SK-N-SH (cell line): ENCODE results near the gene PRIM1. TPM values are rescaled to one million over a fixed set of nuclear protein-coding genes. Genes with fewer than 3 reads are reported as not detected.

ENCODE experiments used
- CTCF ChIA-PET: fragments of 300-600, 350-600 bp; formaldehyde crosslinking; extraction: SDS; loops from one replicate; lab custom pipeline; 2021; lab: Yijun Ruan, JAX
- POLR2A ChIA-PET: fragments of 350-600 bp; sonication (Branson Sonifier 250); formaldehyde crosslinking; extraction: SDS; loops from one replicate; lab custom pipeline; 2020; ENCODE audit warnings: antibody characterized with exemption, inconsistent platforms; lab: Yijun Ruan, JAX
- DNase-seq: peaks from one replicate; pipeline ENCODE4 v3.0.0; 2012
- H2AFZ ChIP-seq: fragments of 200-600 bp; sonication (generic); 2 replicates; pipeline ENCODE4 v1.8.1; 2016; ENCODE audit warnings: antibody characterized with exemption, mild to moderate bottlenecking, low read depth
- H3F3A ChIP-seq: fragments of 200-600 bp; sonication (generic); replicated peaks from 2 replicates; pipeline ENCODE3; 2016; ENCODE audit warnings: antibody characterized with exemption, mild to moderate bottlenecking; ENCODE audit not compliant: insufficient read depth
- H3K27ac ChIP-seq, 2 experiments: fragments of 200-500 bp in 1 of 2; fragments of 200-600 bp in 1 of 2; sonication (Bioruptor generic) in 1 of 2; sonication (generic), shearing (Covaris generic) in 1 of 2; 2 replicates each; pipeline versions ENCODE4 v1.5.1 to v1.6.1; 2014 to 2016; ENCODE audit warnings: low read depth in 2 of 2, inconsistent platforms in 1 of 2, low read length in 1 of 2, mild to moderate bottlenecking in 1 of 2, mixed read lengths in 1 of 2
- H3K27me3 ChIP-seq: fragments of 200-600 bp; sonication (generic), shearing (Covaris generic); 2 replicates; pipeline ENCODE4 v1.6.1; 2016; ENCODE audit warnings: mixed run types; ENCODE audit not compliant: insufficient read depth
- H3K36me3 ChIP-seq, 2 experiments: fragments of 200-500 bp in 1 of 2; fragments of 200-600 bp in 1 of 2; sonication (Bioruptor generic) in 1 of 2; sonication (generic) in 1 of 2; replicated peaks in 1 of 2; 2 replicates each; pipeline versions ENCODE3 to v1.5.1; 2014 to 2016; ENCODE audit warnings: low read length in 1 of 2, mild to moderate bottlenecking in 1 of 2; ENCODE audit not compliant: insufficient read depth in 2 of 2, control insufficient read depth in 1 of 2
- H3K4me1 ChIP-seq, 2 experiments: fragments of 200-500 bp in 1 of 2; fragments of 200-600 bp in 1 of 2; sonication (Bioruptor generic) in 1 of 2; sonication (generic), shearing (Covaris generic) in 1 of 2; 2 replicates each; pipeline versions ENCODE4 v1.5.1 to v1.6.1; 2014 to 2016; ENCODE audit warnings: low read depth in 1 of 2, low read length in 1 of 2, mixed run types in 1 of 2; ENCODE audit not compliant: insufficient read depth in 2 of 2, control insufficient read depth in 1 of 2
- H3K4me2 ChIP-seq: fragments of 200-600 bp; sonication (generic), shearing (Covaris generic); 2 replicates; pipeline ENCODE4 v1.6.1; 2017; ENCODE audit warnings: mixed run types
- H3K4me3 ChIP-seq, 2 experiments: fragments of 200-500 bp in 1 of 2; fragments of 200-600 bp in 1 of 2; sonication (Bioruptor generic) in 1 of 2; sonication (generic), shearing (Covaris generic) in 1 of 2; 2 replicates each; pipeline versions ENCODE4 v1.5.1 to v1.8.1; 2014 to 2016; ENCODE audit warnings: low read depth in 2 of 2, inconsistent platforms in 1 of 2, low read length in 1 of 2, mild to moderate bottlenecking in 1 of 2, mixed read lengths in 1 of 2, moderate library complexity in 1 of 2
- H3K79me2 ChIP-seq: fragments of 200-600 bp; sonication (generic); 2 replicates; pipeline ENCODE4 v1.8.1; 2017; ENCODE audit warnings: mild to moderate bottlenecking; ENCODE audit not compliant: insufficient read depth
- H3K9ac ChIP-seq: fragments of 200-600 bp; sonication (generic); 2 replicates; pipeline ENCODE4 v1.6.1; 2017; ENCODE audit warnings: mixed run types
- H3K9me2 ChIP-seq: fragments of 200-600 bp; sonication (generic); 2 replicates; pipeline ENCODE4 v1.6.1; 2017; ENCODE audit warnings: mixed run types
- H3K9me3 ChIP-seq: fragments of 200-600 bp; sonication (generic); 2 replicates; pipeline ENCODE4 v1.6.1; 2017; ENCODE audit warnings: mixed run types, mild to moderate bottlenecking, moderate library complexity
- H4K20me1 ChIP-seq: fragments of 200-600 bp; sonication (generic); 2 replicates; pipeline ENCODE4 v1.6.1; 2017; ENCODE audit warnings: mild to moderate bottlenecking, mixed run types; ENCODE audit not compliant: insufficient read depth
- ELF1 ChIP-seq: IDR thresholded peaks from 2 replicates; pipeline ENCODE4 v1.4.0; 2012
- EZH2phosphoT487 ChIP-seq: fragments of 200-600 bp; sonication (generic); IDR thresholded peaks from 2 replicates; pipeline ENCODE4 v1.6.1; 2017; ENCODE audit warnings: low read depth, mixed run types, mild to moderate bottlenecking, antibody characterized with exemption, moderate library complexity, borderline replicate concordance
- FOSL2 ChIP-seq: IDR thresholded peaks from 2 replicates; pipeline ENCODE4 v1.4.0; 2012; ENCODE audit warnings: low read depth, mild to moderate bottlenecking, moderate library complexity, borderline replicate concordance
- FOXJ3 ChIP-seq: sonication (generic); formaldehyde crosslinking; IDR thresholded peaks from 2 replicates; pipeline ENCODE4 v1.5.1; 2020; ENCODE audit warnings: mild to moderate bottlenecking, missing genetic modification reagents
- FOXM1 ChIP-seq: IDR thresholded peaks from 2 replicates; pipeline ENCODE4 v1.4.0; 2012; ENCODE audit warnings: low read depth, mild to moderate bottlenecking
- RXRA ChIP-seq: IDR thresholded peaks from 2 replicates; pipeline ENCODE4 v1.4.0; 2012; ENCODE audit warnings: low read depth, mild to moderate bottlenecking, borderline replicate concordance
- SMC3 ChIP-seq: IDR thresholded peaks from 2 replicates; pipeline ENCODE4 v1.6.1; 2012; ENCODE audit warnings: low read depth, low read length, improper control_type of control experiment
- TEAD4 ChIP-seq: IDR thresholded peaks from 2 replicates; pipeline ENCODE4 v1.4.0; 2012; ENCODE audit warnings: mild to moderate bottlenecking, borderline replicate concordance; ENCODE audit not compliant: insufficient read depth
- WGBS: methylation state at CpG from one replicate; pipeline ENCODE4 v1.1.6; 2017; ENCODE audit warnings: low lambda C conversion rate; 5-methylcytosine and 5-hydroxymethylcytosine counted together
- polyA plus RNA-seq, 3 experiments: library from polyadenylated mRNA; depleted of rRNA; stranded (reverse); fragments of >200 nt; gene quantifications; 2 replicates each; pipeline ENCODE4 v1.2.3, GENCODE V29; 2012
- TF ChIP-seq, protein P1 (sequence below): IDR thresholded peaks from 2 replicates; pipeline ENCODE4 v1.6.1; 2012; ENCODE audit warnings: mild to moderate bottlenecking, low read depth, low read length, moderate library complexity

Gene PRIM1
- polyA plus RNA-seq, 1 of the 3 experiments (the other 2 are of a cell fraction), result 10.9 TPM

- TF ChIP-seq ELF1 (peak; percentile 87), FOSL2 (no peak), FOXJ3 (CRISPR knock-in tag) (no peak), EZH2phosphoT487 (no peak), TEAD4 (no peak)
Measured at GRCh38 chr12:56724972-56725722, 27.0 kb downstream of the PRIM1 start, which contains the start of gene NACA (continued).

- H3K36me3 ChIP-seq, result peaks cover 31 to 35% of the 10 kb centered on the region in 2 experiments
- H3K79me2 ChIP-seq, result peaks cover 55% of the 10 kb centered on the region
- peak overlapping the region; percentile 98 for H3K9ac ChIP-seq
- H3K4me2 ChIP-seq, result peak overlapping the region; percentile 91
- H3K27ac ChIP-seq, result peak overlapping the region; percentile 91 to 93
- no peak overlapping the region; the same call in 1 of the 2 replicates for H2AFZ ChIP-seq
- ChIA-PET POLR2A (interaction anchor here (1.0 kb wide), 1 partner anchor 12 kb away, joined by 4 read pairs; no protein-coding TSS in a partner anchor), CTCF (no interaction called here)
- no peaks in the 10 kb centered on the region for H3K27me3 ChIP-seq
- H3K4me3 ChIP-seq, result peak overlapping the region; percentile 92 to 94
- H3K9me2 ChIP-seq, result no peaks in the 10 kb centered on the region
- H3K9me3 ChIP-seq, result no peaks in the 10 kb centered on the region
- TF ChIP-seq FOXM1 (no peak), RXRA (no peak), SMC3 (no peak)
- TF ChIP-seq, protein P1, sequence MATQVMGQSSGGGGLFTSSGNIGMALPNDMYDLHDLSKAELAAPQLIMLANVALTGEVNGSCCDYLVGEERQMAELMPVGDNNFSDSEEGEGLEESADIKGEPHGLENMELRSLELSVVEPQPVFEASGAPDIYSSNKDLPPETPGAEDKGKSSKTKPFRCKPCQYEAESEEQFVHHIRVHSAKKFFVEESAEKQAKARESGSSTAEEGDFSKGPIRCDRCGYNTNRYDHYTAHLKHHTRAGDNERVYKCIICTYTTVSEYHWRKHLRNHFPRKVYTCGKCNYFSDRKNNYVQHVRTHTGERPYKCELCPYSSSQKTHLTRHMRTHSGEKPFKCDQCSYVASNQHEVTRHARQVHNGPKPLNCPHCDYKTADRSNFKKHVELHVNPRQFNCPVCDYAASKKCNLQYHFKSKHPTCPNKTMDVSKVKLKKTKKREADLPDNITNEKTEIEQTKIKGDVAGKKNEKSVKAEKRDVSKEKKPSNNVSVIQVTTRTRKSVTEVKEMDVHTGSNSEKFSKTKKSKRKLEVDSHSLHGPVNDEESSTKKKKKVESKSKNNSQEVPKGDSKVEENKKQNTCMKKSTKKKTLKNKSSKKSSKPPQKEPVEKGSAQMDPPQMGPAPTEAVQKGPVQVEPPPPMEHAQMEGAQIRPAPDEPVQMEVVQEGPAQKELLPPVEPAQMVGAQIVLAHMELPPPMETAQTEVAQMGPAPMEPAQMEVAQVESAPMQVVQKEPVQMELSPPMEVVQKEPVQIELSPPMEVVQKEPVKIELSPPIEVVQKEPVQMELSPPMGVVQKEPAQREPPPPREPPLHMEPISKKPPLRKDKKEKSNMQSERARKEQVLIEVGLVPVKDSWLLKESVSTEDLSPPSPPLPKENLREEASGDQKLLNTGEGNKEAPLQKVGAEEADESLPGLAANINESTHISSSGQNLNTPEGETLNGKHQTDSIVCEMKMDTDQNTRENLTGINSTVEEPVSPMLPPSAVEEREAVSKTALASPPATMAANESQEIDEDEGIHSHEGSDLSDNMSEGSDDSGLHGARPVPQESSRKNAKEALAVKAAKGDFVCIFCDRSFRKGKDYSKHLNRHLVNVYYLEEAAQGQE, result no peak
- H3K4me1 ChIP-seq, result peaks cover 27 to 30% of the 10 kb centered on the region in 2 experiments
- H3F3A ChIP-seq, result peaks cover 16% of the 10 kb centered on the region
- H4K20me1 ChIP-seq, result peaks cover 47% of the 10 kb centered on the region
- no peak for DNase-seq
- WGBS, result 3% methylated on average over 8 of the region's 9 CpGs
Measured at GRCh38 chr12:56724701-56724971, 27.5 kb downstream of the PRIM1 start.
